CD1c-positive myeloid dendritic cell (primary cell): Measurements from ENCODE around the gene SLC26A6.
A peak's percentile ranks its signal among the peaks of the same experiment; 100 is the strongest.

Experiments used
- DNase-seq: peaks from one replicate; pipeline ENCODE4 v3.0.0-alpha.2; 2016; ENCODE audit errors: extremely low spot score

The SLC26A6 gene

GRCh38 chr3:48635222-48636021 is at the start of gene SLC26A6:
SLC26A6 (minus strand) TSS chr3:48635461; CDS start chr3:48635393, 68 bp downstream.
- peak; percentile 98 for DNase-seq

GRCh38 chr3:48684480-48685143 is 49.4 kb upstream of the SLC26A6 start:
- DNase-seq: peak; percentile 88

- no peak for DNase-seq
These were observed 48.7 kb upstream of the SLC26A6 start for GRCh38 chr3:48684054-48684349.

- DNase-seq: no peak
These were observed 47.5 kb upstream of the SLC26A6 start for GRCh38 chr3:48682786-48683185.

- DNase-seq: no peak
These were observed 46.8 kb upstream of the SLC26A6 start for GRCh38 chr3:48681974-48682610.

GRCh38 chr3:48681541-48681880 is 46.2 kb upstream of the SLC26A6 start:
- DNase-seq: no peak

GRCh38 chr3:48680811-48681540 is 45.7 kb upstream of the SLC26A6 start:
- DNase-seq: no peak

GRCh38 chr3:48679411-48680391 is 44.4 kb upstream of the SLC26A6 start:
- DNase-seq: peak; percentile 26

GRCh38 chr3:48678566-48679380 is 43.5 kb upstream of the SLC26A6 start:
- no peak for DNase-seq

- DNase-seq: no peak
These were observed 42.8 kb upstream of the SLC26A6 start for GRCh38 chr3:48678056-48678455.

- DNase-seq: no peak
These were observed 39.2 kb upstream of the SLC26A6 start for GRCh38 chr3:48674505-48674904.

GRCh38 chr3:48672522-48672921 is 37.3 kb upstream of the SLC26A6 start:
- no peak for DNase-seq

GRCh38 chr3:48664929-48665328 is 29.7 kb upstream of the SLC26A6 start:
- DNase-seq: no peak

- no peak for DNase-seq
These were observed 29.0 kb upstream of the SLC26A6 start for GRCh38 chr3:48664313-48664644.

- DNase-seq: peak; percentile 96
These were observed 28.4 kb upstream of the SLC26A6 start for GRCh38 chr3:48663489-48664312.

- peak; percentile 70 for DNase-seq
These were observed 27.7 kb upstream of the SLC26A6 start, which contains the start of gene CELSR3 for GRCh38 chr3:48662753-48663488. CELSR3 (minus strand) TSS chr3:48662886; CDS start chr3:48662634, 252 bp downstream.

- DNase-seq: no peak
These were observed 27.0 kb upstream of the SLC26A6 start for GRCh38 chr3:48662145-48662752.

GRCh38 chr3:48661501-48662144 is 26.4 kb upstream of the SLC26A6 start:
- DNase-seq: peak; percentile 84
